Measurements from ENCODE around the gene CLIP2. TPM values are rescaled to one million over a fixed set of nuclear protein-coding genes. Genes with fewer than 3 reads are reported as not detected.
A peak's percentile ranks its signal among the peaks of the same experiment; 100 is the strongest.
"Not testable (repeated sequence)": the region's sequence is repeated elsewhere in the genome, so short reads cannot be mapped to it uniquely, and the experiment has no call there.

The CLIP2 gene
- total RNA-seq, 1 donor from 2014 or later, result 21.9 TPM

- H3K27me3 ChIP-seq (ENCODE audit: control insufficient read depth in 3 of 3, insufficient read depth in 3 of 3, low read length in 3 of 3), result no peaks in the 10 kb centered on the region
- H3K27ac ChIP-seq (ENCODE audit: low read depth, low read length), result no peak overlapping the region
- no peak overlapping the region for H3K4me3 ChIP-seq (ENCODE audit: low read length in 3 of 3)
- peaks cover 0 to 2% (median 0%) of the 10 kb centered on the region in 3 donors for H3K36me3 ChIP-seq (ENCODE audit: control insufficient read depth in 3 of 3, insufficient read depth in 3 of 3, low read length in 3 of 3)
- H3K9ac ChIP-seq (ENCODE audit: low read depth in 1 of 3, low read length in 3 of 3), result no peak overlapping the region
- H3K9me3 ChIP-seq (ENCODE audit: control insufficient read depth in 3 of 3, low read length in 3 of 3), result no peaks in the 10 kb centered on the region
- H3K4me1 ChIP-seq (ENCODE audit: control insufficient read depth in 3 of 3, insufficient read depth in 3 of 3, low read length in 3 of 3), result no peaks in the 10 kb centered on the region
Measured at GRCh38 chr7:74405899-74406512, 116.8 kb downstream of the CLIP2 start.

DNA sequence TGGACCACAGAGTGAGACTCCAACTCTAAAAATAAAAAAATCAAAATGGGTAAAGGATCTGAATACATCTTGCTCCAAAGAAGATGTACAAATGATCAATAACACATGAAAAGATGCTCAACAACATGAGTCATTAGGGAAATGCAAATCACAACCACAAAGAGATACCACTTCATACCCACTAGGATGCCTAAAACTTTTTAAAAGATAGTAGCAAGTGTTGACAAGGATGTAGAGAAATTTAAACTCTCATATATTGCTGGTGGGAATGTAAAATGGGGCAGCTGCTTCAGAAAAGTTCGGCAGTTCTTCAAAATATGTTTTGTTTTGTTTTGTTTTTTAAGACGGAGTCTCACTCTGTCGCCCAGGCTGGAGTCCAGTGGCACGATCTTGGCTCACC is 118.8 kb downstream of the CLIP2 start:
- Histone ChIP-seq H3K9ac (ENCODE audit: low read depth in 1 of 3, low read length in 3 of 3) (no peak overlapping the region), H3K4me1 (ENCODE audit: control insufficient read depth in 3 of 3, insufficient read depth in 3 of 3, low read length in 3 of 3) (no peaks in the 10 kb centered on the region), H3K9me3 (ENCODE audit: control insufficient read depth in 3 of 3, low read length in 3 of 3) (no peaks in the 10 kb centered on the region), H3K27ac (ENCODE audit: low read depth, low read length) (no peak overlapping the region), H3K4me3 (ENCODE audit: low read length in 3 of 3) (no peak overlapping the region), H3K36me3 (ENCODE audit: control insufficient read depth in 3 of 3, insufficient read depth in 3 of 3, low read length in 3 of 3) (peaks cover 0 to 2% (median 0%) of the 10 kb centered on the region in 3 donors), H3K27me3 (ENCODE audit: control insufficient read depth in 3 of 3, insufficient read depth in 3 of 3, low read length in 3 of 3) (no peaks in the 10 kb centered on the region)

GRCh38 chr7:74409571-74409970 is 120.4 kb downstream of the CLIP2 start:
- no peaks in the 10 kb centered on the region for H3K9me3 ChIP-seq (ENCODE audit: control insufficient read depth in 3 of 3, low read length in 3 of 3)
- H3K9ac ChIP-seq (ENCODE audit: low read depth in 1 of 3, low read length in 3 of 3), result no peak overlapping the region
- H3K27ac ChIP-seq (ENCODE audit: low read depth, low read length), result no peak overlapping the region
- peaks cover 0 to 2% (median 0%) of the 10 kb centered on the region in 3 donors for H3K36me3 ChIP-seq (ENCODE audit: control insufficient read depth in 3 of 3, insufficient read depth in 3 of 3, low read length in 3 of 3)
- H3K27me3 ChIP-seq (ENCODE audit: control insufficient read depth in 3 of 3, insufficient read depth in 3 of 3, low read length in 3 of 3), result no peaks in the 10 kb centered on the region
- H3K4me1 ChIP-seq (ENCODE audit: control insufficient read depth in 3 of 3, insufficient read depth in 3 of 3, low read length in 3 of 3), result no peaks in the 10 kb centered on the region
- H3K4me3 ChIP-seq (ENCODE audit: low read length in 3 of 3), result no peak overlapping the region

DNA sequence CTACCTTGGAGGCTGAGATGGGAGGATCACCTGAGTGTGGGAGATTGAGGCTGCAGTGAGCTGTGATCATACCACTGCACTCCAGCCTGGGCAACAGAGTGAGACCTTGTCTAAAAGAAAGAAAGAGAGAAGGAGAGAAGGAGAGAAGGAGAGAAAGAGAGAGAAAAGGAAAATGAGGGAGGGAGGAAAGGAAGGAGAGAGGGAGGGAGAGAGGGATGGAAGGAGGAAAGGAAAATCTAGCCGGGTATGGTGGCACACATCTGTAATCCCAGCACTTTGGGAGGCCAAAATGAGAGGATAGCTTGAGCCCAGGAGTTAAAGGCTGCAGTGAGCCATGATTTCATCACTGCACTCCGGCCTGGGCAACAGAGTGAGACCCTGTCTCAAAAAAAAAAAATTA is 121.6 kb downstream of the CLIP2 start:
- Histone ChIP-seq H3K9ac (ENCODE audit: low read depth in 1 of 3, low read length in 3 of 3) (no peak overlapping the region), H3K4me3 (ENCODE audit: low read length in 3 of 3) (no peak overlapping the region), H3K27ac (ENCODE audit: low read depth, low read length) (no peak overlapping the region), H3K36me3 (ENCODE audit: control insufficient read depth in 3 of 3, insufficient read depth in 3 of 3, low read length in 3 of 3) (no peaks in the 10 kb centered on the region), H3K9me3 (ENCODE audit: control insufficient read depth in 3 of 3, low read length in 3 of 3) (no peaks in the 10 kb centered on the region), H3K4me1 (ENCODE audit: control insufficient read depth in 3 of 3, insufficient read depth in 3 of 3, low read length in 3 of 3) (no peaks in the 10 kb centered on the region), H3K27me3 (ENCODE audit: control insufficient read depth in 3 of 3, insufficient read depth in 3 of 3, low read length in 3 of 3) (no peaks in the 10 kb centered on the region)

- H3K27me3 ChIP-seq (ENCODE audit: control insufficient read depth in 3 of 3, insufficient read depth in 3 of 3, low read length in 3 of 3); H3K9ac ChIP-seq (ENCODE audit: low read depth in 1 of 3, low read length in 3 of 3); H3K4me1 ChIP-seq (ENCODE audit: control insufficient read depth in 3 of 3, insufficient read depth in 3 of 3, low read length in 3 of 3); H3K27ac ChIP-seq (ENCODE audit: low read depth, low read length); H3K36me3 ChIP-seq (ENCODE audit: control insufficient read depth in 3 of 3, insufficient read depth in 3 of 3, low read length in 3 of 3); H3K9me3 ChIP-seq (ENCODE audit: control insufficient read depth in 3 of 3, low read length in 3 of 3); H3K4me3 ChIP-seq (ENCODE audit: low read length in 3 of 3): not testable (repeated sequence)
Measured at GRCh38 chr7:74411571-74411970, 122.4 kb downstream of the CLIP2 start.

DNA sequence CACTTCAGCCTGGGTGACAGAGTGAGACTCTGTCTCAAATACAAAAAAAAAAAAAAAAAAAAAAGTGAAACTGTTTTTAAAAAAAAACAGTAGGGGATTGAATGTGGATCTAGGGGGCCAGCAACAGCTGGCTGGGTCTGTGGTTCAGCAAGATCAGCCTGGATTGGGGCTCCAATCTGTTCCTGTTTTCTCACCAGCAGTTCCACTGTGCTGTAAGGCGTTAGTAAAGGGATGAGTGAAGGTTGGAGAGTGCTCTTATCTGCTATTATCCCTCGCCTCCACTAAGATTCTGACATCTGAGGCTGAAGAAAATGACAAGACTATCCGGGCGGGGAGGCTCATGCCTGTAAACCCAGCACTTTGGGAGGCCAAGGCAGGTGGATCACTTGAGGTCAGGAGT is 122.8 kb downstream of the CLIP2 start:
- no peak overlapping the region for H3K4me3 ChIP-seq (ENCODE audit: low read length in 3 of 3)
- H3K9me3 ChIP-seq (ENCODE audit: control insufficient read depth in 3 of 3, low read length in 3 of 3), result no peaks in the 10 kb centered on the region
- no peak overlapping the region for H3K27ac ChIP-seq (ENCODE audit: low read depth, low read length)
- no peaks in the 10 kb centered on the region for H3K4me1 ChIP-seq (ENCODE audit: control insufficient read depth in 3 of 3, insufficient read depth in 3 of 3, low read length in 3 of 3)
- H3K27me3 ChIP-seq (ENCODE audit: control insufficient read depth in 3 of 3, insufficient read depth in 3 of 3, low read length in 3 of 3), result no peaks in the 10 kb centered on the region
- H3K36me3 ChIP-seq (ENCODE audit: control insufficient read depth in 3 of 3, insufficient read depth in 3 of 3, low read length in 3 of 3), result no peaks in the 10 kb centered on the region
- no peak overlapping the region for H3K9ac ChIP-seq (ENCODE audit: low read depth in 1 of 3, low read length in 3 of 3)

- Histone ChIP-seq H3K9ac (ENCODE audit: low read depth in 1 of 3, low read length in 3 of 3) (no peak overlapping the region), H3K27me3 (ENCODE audit: control insufficient read depth in 3 of 3, insufficient read depth in 3 of 3, low read length in 3 of 3) (no peaks in the 10 kb centered on the region), H3K27ac (ENCODE audit: low read depth, low read length) (no peak overlapping the region), H3K9me3 (ENCODE audit: control insufficient read depth in 3 of 3, low read length in 3 of 3) (no peaks in the 10 kb centered on the region), H3K36me3 (ENCODE audit: control insufficient read depth in 3 of 3, insufficient read depth in 3 of 3, low read length in 3 of 3) (no peaks in the 10 kb centered on the region), H3K4me3 (ENCODE audit: low read length in 3 of 3) (no peak overlapping the region), H3K4me1 (ENCODE audit: control insufficient read depth in 3 of 3, insufficient read depth in 3 of 3, low read length in 3 of 3) (peaks cover 2 to 5% (median 2%) of the 10 kb centered on the region in 3 donors)
Measured at GRCh38 chr7:74412603-74413002, 123.4 kb downstream of the CLIP2 start.

DNA sequence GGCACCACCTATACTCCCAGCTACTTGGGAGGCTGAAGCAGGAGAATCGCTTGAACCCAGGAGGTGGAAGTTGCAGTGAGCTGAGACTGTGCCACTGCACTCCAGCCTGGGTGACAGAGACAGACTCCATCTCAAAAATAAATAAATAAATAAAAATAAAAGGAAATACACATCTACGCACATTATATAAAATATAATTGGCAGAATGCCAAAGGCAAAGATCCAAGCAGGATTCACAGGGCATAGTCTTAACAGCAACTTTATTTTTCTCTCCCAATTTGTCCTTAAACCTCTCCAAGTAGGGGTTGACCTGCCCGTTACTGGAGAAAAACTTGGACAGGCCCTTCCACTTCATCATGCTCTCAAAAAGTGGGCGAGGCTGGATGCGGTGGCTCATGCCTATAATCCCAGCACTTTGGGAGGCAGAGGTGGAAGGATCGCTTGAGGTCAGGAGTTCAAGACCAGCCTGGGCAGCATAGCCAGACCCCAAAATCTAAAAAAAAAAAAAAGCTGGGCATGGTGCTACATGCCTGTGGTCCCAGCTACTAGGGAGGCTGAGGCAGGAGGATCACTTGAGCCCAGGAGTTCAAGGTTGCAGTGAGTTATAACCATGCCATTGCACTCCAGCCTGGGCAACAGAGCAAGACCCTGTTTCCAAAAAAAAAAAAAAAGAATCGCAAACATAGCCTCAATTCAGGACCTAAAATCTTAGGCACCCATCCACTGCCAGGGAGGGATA is 125.6 kb downstream of the CLIP2 start:
- H3K9ac ChIP-seq (ENCODE audit: low read depth in 1 of 3, low read length in 3 of 3); H3K4me3 ChIP-seq (ENCODE audit: low read length in 3 of 3): not testable (repeated sequence)

DNA sequence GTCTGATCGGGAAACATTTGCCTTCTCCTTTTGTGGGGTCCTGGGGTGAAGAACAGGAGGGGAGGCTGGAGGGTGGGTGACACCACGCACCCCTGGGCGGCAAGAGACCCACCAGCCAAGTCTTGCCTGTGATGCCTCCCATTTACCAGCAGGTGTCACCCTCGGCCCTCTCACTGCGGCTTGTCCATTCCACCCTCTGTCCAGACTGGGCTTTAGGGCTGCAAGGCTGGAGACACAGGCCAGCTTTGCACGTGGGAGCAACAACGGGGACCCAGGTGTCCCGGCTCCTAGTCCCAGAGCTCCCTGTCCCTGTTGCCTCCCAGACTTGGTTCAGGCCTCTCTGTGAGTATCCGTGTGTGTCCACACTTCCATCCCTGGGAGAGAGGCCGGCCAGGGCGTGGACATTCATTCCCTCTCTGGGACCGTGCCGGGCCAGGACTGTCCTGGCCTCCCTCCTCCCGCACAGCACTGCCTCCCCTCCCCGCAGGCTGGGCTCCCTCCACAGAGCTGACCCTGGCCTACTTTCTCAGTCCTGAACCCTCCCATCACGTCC is 128.3 kb downstream of the CLIP2 start:
- peak overlapping the region; percentile 51 to 60 (median 53) for H3K9ac ChIP-seq (ENCODE audit: low read depth in 1 of 3, low read length in 3 of 3)
- H3K4me3 ChIP-seq (ENCODE audit: low read length in 3 of 3), result peak overlapping the region in 1 of 3 donors; percentile 49
- H3K27ac ChIP-seq (ENCODE audit: low read depth, low read length), result no peak overlapping the region
- H3K4me1 ChIP-seq (ENCODE audit: control insufficient read depth in 3 of 3, insufficient read depth in 3 of 3, low read length in 3 of 3), result peaks cover 4 to 8% (median 4%) of the 10 kb centered on the region in 3 donors
- no peaks in the 10 kb centered on the region for H3K27me3 ChIP-seq (ENCODE audit: control insufficient read depth in 3 of 3, insufficient read depth in 3 of 3, low read length in 3 of 3)
- H3K9me3 ChIP-seq (ENCODE audit: control insufficient read depth in 3 of 3, low read length in 3 of 3), result no peaks in the 10 kb centered on the region
- H3K36me3 ChIP-seq (ENCODE audit: control insufficient read depth in 3 of 3, insufficient read depth in 3 of 3, low read length in 3 of 3), result no peaks in the 10 kb centered on the region

More for the DNA sequence above, 125.6 kb downstream of the CLIP2 start:
- not testable (repeated sequence) for H3K27me3 ChIP-seq (ENCODE audit: control insufficient read depth in 3 of 3, insufficient read depth in 3 of 3, low read length in 3 of 3); H3K9me3 ChIP-seq (ENCODE audit: control insufficient read depth in 3 of 3, low read length in 3 of 3); H3K36me3 ChIP-seq (ENCODE audit: control insufficient read depth in 3 of 3, insufficient read depth in 3 of 3, low read length in 3 of 3); H3K4me1 ChIP-seq (ENCODE audit: control insufficient read depth in 3 of 3, insufficient read depth in 3 of 3, low read length in 3 of 3); H3K27ac ChIP-seq (ENCODE audit: low read depth, low read length)

DNA sequence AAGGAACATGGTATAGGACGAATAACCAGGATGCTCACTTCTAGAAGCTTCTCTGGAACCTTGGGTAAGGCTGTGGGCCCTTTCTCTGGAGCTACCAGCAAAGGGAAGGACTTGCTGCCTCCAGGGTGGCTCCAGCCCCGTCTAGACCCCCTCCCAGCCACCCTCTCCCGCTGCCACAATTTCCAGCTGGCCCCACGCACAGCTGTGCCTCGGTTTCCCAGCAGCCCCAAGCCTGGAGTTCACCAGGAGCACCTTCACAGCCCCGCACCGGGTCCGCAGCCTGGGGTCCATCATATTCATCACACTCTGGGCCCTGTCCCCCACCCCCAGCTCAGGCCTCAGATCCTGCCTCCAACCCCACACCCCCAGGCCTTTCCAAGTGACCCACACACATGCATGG is 128.9 kb downstream of the CLIP2 start:
- peak overlapping the region in 1 of 3 donors; percentile 60 for H3K9ac ChIP-seq (ENCODE audit: low read depth in 1 of 3, low read length in 3 of 3)

More for the DNA sequence above, 128.9 kb downstream of the CLIP2 start:
- H3K4me1 ChIP-seq (ENCODE audit: control insufficient read depth in 3 of 3, insufficient read depth in 3 of 3, low read length in 3 of 3), result peaks cover 4 to 8% (median 4%) of the 10 kb centered on the region in 3 donors
- no peaks in the 10 kb centered on the region for H3K36me3 ChIP-seq (ENCODE audit: control insufficient read depth in 3 of 3, insufficient read depth in 3 of 3, low read length in 3 of 3)
- no peaks in the 10 kb centered on the region for H3K27me3 ChIP-seq (ENCODE audit: control insufficient read depth in 3 of 3, insufficient read depth in 3 of 3, low read length in 3 of 3)
- H3K27ac ChIP-seq (ENCODE audit: low read depth, low read length), result no peak overlapping the region
- H3K9me3 ChIP-seq (ENCODE audit: control insufficient read depth in 3 of 3, low read length in 3 of 3), result no peaks in the 10 kb centered on the region
- H3K4me3 ChIP-seq (ENCODE audit: low read length in 3 of 3), result no peak overlapping the region

Measured in skeletal muscle tissue (tissue), 4 donors.